ENCODE measurements around the gene ZSCAN20. TPM values are rescaled to one million over a fixed set of nuclear protein-coding genes. Genes with fewer than 3 reads are reported as not detected.
A peak's percentile ranks its signal among the peaks of the same experiment; 100 is the strongest.

The ZSCAN20 gene
- total and polyA plus RNA-seq, 9 of the 15 experiments (the other 6 are each of a cell fraction or from before 2014, with no cell fraction given) = 0.36 to 3.3 (median 2.0) TPM

GRCh38 chr1:33470495-33471012 is 1.9 kb upstream of the ZSCAN20 start (continued):
- peak; percentile 65 for TF ChIP-seq REST (IDR thresholded peaks at IDR 0.05; ENCODE audit: borderline replicate concordance)
- no peak for TF ChIP-seq REST (CRISPR knock-in tag; IDR thresholded peaks at IDR 0.05; ENCODE audit: low read depth)
- no peak for TF ChIP-seq ZNF384 (IDR thresholded peaks at IDR 0.05; ENCODE audit: low read depth, low read length)
- TF ChIP-seq XRCC4 (IDR thresholded peaks at IDR 0.05; ENCODE audit: extremely low read depth, insufficient read depth, insufficient read length) = no peak
- TF ChIP-seq MYNN (IDR thresholded peaks at IDR 0.05) = no peak
- TF ChIP-seq MYNN (CRISPR knock-in tag; IDR thresholded peaks at IDR 0.05) = no peak
- peak; percentile 65; the same call in 1 of the 2 replicates for TF ChIP-seq KLF16 (IDR thresholded peaks at IDR 0.05)
- TF ChIP-seq BRD4 (IDR thresholded peaks at IDR 0.05) = no peak
- TF ChIP-seq RB1 (IDR thresholded peaks at IDR 0.05; ENCODE audit: low read depth) = 0 out of 2 replicates have a peak, but pooled peaks have one; percentile 25
- peak in 1 of 2 experiments; percentile 71; a peak in 1 of 4 replicates for TF ChIP-seq RCOR1 (IDR thresholded peaks at IDR 0.05; ENCODE audit: borderline replicate concordance in 1 of 2, low read depth in 2 of 2, low read length in 2 of 2)
- TF ChIP-seq SMC3 (conservative IDR thresholded peaks at IDR 0.05; ENCODE audit: insufficient read depth, low read depth, low read length) = peak; percentile 70
- TF ChIP-seq ZNF263 (CRISPR knock-in tag; IDR thresholded peaks at IDR 0.05; ENCODE audit: borderline replicate concordance) = 0 out of 2 replicates have a peak, but pooled peaks have one; percentile 21
- TF ChIP-seq ZNF175 (CRISPR knock-in tag; IDR thresholded peaks at IDR 0.05; ENCODE audit: low read depth) = no peak
- TF ChIP-seq ZBTB9 (CRISPR knock-in tag; IDR thresholded peaks at IDR 0.05) = no peak
- peak; percentile 97 for TF ChIP-seq ARID3A (IDR thresholded peaks at IDR 0.05; ENCODE audit: borderline replicate concordance, low read depth, low read length)
- peak; percentile 84 to 92 for TF ChIP-seq RAD21 (CRISPR knock-in tag; conservative IDR thresholded peaks at IDR 0.05 in 1 of 2, IDR thresholded peaks at IDR 0.05 in 1 of 2)

All from K562 (cell line).